Nephron (organoid): ENCODE measurements around the gene DYNLT3.

ENCODE experiments used
- H3K27ac Mint-ChIP-seq, 3 experiments: 2 replicates each; pipeline ENCODE4 v1.8.0; 2020; ENCODE audit warnings: mixed read lengths in 3 of 3, mild to moderate bottlenecking in 2 of 3, moderate library complexity in 1 of 3
- H3K27me3 Mint-ChIP-seq: 2 replicates; pipeline ENCODE4 v1.8.0; 2021; ENCODE audit warnings: low read depth, mild to moderate bottlenecking, moderate library complexity, mixed read lengths
- H3K36me3 Mint-ChIP-seq: 2 replicates; pipeline ENCODE4 v1.8.0; 2020; ENCODE audit warnings: low read depth, mixed read lengths
- H3K4me1 Mint-ChIP-seq: 2 replicates; pipeline ENCODE4 v1.8.0; 2020; ENCODE audit warnings: mixed read lengths
- H3K4me3 Mint-ChIP-seq, 3 experiments: 2 replicates each; pipeline ENCODE4 v1.8.0; 2020; ENCODE audit warnings: mild to moderate bottlenecking in 3 of 3, mixed read lengths in 3 of 3, moderate library complexity in 2 of 3
- H3K9me3 Mint-ChIP-seq: 2 replicates; pipeline ENCODE4 v1.8.0; 2020; ENCODE audit warnings: mixed read lengths
- TF ChIP-seq, protein P1 (sequence below), 3 experiments: fragments of 200-600 bp; sonication (generic); IDR thresholded peaks; one replicate each; pipeline ENCODE4 v1.5.0; 2021; ENCODE audit warnings: antibody characterized with exemption in 3 of 3; ENCODE audit not compliant: unreplicated experiment in 3 of 3

The DYNLT3 gene

GRCh38 chrX:37813570-37813969 is 33.8 kb downstream of the DYNLT3 start:
- TF ChIP-seq, protein P1, sequence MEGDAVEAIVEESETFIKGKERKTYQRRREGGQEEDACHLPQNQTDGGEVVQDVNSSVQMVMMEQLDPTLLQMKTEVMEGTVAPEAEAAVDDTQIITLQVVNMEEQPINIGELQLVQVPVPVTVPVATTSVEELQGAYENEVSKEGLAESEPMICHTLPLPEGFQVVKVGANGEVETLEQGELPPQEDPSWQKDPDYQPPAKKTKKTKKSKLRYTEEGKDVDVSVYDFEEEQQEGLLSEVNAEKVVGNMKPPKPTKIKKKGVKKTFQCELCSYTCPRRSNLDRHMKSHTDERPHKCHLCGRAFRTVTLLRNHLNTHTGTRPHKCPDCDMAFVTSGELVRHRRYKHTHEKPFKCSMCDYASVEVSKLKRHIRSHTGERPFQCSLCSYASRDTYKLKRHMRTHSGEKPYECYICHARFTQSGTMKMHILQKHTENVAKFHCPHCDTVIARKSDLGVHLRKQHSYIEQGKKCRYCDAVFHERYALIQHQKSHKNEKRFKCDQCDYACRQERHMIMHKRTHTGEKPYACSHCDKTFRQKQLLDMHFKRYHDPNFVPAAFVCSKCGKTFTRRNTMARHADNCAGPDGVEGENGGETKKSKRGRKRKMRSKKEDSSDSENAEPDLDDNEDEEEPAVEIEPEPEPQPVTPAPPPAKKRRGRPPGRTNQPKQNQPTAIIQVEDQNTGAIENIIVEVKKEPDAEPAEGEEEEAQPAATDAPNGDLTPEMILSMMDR (IDR thresholded peaks at IDR 0.05; ENCODE audit: unreplicated experiment in 3 of 3), result no peak
- Mint-ChIP-seq H3K27me3 (no peaks in the 10 kb centered on the region), H3K27ac (no peak overlapping the region), H3K4me1 (peaks cover 8% of the 10 kb centered on the region), H3K4me3 (no peak overlapping the region), H3K9me3 (no peaks in the 10 kb centered on the region), H3K36me3 (no peaks in the 10 kb centered on the region)

- TF ChIP-seq, protein P1 (IDR thresholded peaks at IDR 0.05; ENCODE audit: unreplicated experiment in 3 of 3), result no peak
- no peak overlapping the region for H3K27ac Mint-ChIP-seq
- H3K4me1 Mint-ChIP-seq, result peaks cover 8% of the 10 kb centered on the region
- H3K9me3 Mint-ChIP-seq, result no peaks in the 10 kb centered on the region
- no peak overlapping the region for H3K4me3 Mint-ChIP-seq
- no peaks in the 10 kb centered on the region for H3K36me3 Mint-ChIP-seq
- no peaks in the 10 kb centered on the region for H3K27me3 Mint-ChIP-seq
Observed at GRCh38 chrX:37812110-37812509, 35.3 kb downstream of the DYNLT3 start.

GRCh38 chrX:37809970-37810369 is 37.4 kb downstream of the DYNLT3 start:
- TF ChIP-seq, protein P1 (IDR thresholded peaks at IDR 0.05; ENCODE audit: unreplicated experiment in 3 of 3), result no peak
- Mint-ChIP-seq H3K9me3 (no peaks in the 10 kb centered on the region), H3K4me1 (peaks cover 8% of the 10 kb centered on the region), H3K4me3 (no peak overlapping the region), H3K27ac (no peak overlapping the region), H3K36me3 (no peaks in the 10 kb centered on the region), H3K27me3 (no peaks in the 10 kb centered on the region)

GRCh38 chrX:37803057-37803456 is 44.3 kb downstream of the DYNLT3 start:
- Mint-ChIP-seq H3K4me3 (no peak overlapping the region), H3K36me3 (no peaks in the 10 kb centered on the region), H3K9me3 (no peaks in the 10 kb centered on the region), H3K27ac (no peak overlapping the region), H3K27me3 (no peaks in the 10 kb centered on the region), H3K4me1 (no peaks in the 10 kb centered on the region)
- TF ChIP-seq, protein P1 (IDR thresholded peaks at IDR 0.05; ENCODE audit: unreplicated experiment in 3 of 3), result no peak

- no peaks in the 10 kb centered on the region for H3K9me3 Mint-ChIP-seq
- no peak overlapping the region for H3K4me3 Mint-ChIP-seq
Observed at GRCh38 chrX:37802028-37802427, 45.3 kb downstream of the DYNLT3 start.

DNA sequence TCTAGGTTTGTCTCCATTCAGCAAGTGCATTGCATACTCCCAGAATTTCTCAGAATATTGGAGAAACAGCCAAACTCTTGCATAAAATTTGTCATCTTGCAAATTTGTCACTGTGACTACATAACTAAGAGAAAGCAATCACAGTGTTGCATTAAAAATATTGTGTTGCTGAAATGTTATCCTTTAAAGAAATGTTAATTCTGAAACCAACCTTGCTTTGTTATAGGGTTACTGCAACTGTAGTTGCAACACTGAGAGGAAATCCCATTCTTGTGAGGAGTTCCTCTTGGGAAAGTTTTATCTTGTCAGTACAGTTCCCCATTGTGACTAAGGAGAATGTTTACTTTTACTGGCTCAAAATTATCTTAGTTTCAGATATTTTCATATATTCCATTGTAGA is 46.7 kb downstream of the DYNLT3 start:
- Mint-ChIP-seq H3K4me3 (no peak overlapping the region), H3K9me3 (no peaks in the 10 kb centered on the region), H3K36me3 (no peaks in the 10 kb centered on the region), H3K27me3 (no peaks in the 10 kb centered on the region), H3K4me1 (no peaks in the 10 kb centered on the region), H3K27ac (no peak overlapping the region)
- TF ChIP-seq, protein P1 (IDR thresholded peaks at IDR 0.05; ENCODE audit: unreplicated experiment in 3 of 3), result no peak

More at GRCh38 chrX:37802028-37802427, 45.3 kb downstream of the DYNLT3 start:
- Mint-ChIP-seq H3K4me1 (no peaks in the 10 kb centered on the region), H3K27me3 (no peaks in the 10 kb centered on the region), H3K27ac (no peak overlapping the region), H3K36me3 (no peaks in the 10 kb centered on the region)
- TF ChIP-seq, protein P1 (IDR thresholded peaks at IDR 0.05; ENCODE audit: unreplicated experiment in 3 of 3), result no peak
